Thyroid gland (tissue), 4 donors: ENCODE measurements around the gene REPS2. TPM values are rescaled to one million over a fixed set of nuclear protein-coding genes. Genes with fewer than 3 reads are reported as not detected.

Source experiments
- DNase-seq, 2 donors: peaks; one replicate each; pipeline ENCODE4 v3.0.0-alpha.2; 2019
- H3K27ac ChIP-seq, 3 donors: fragments of 200-600 bp; sonication (generic); 1 replicate in 2 of 3; 2 replicates in 1 of 3; pipeline ENCODE4 v1.5.1; 2016 to 2019; ENCODE audit warnings: mild to moderate bottlenecking in 1 of 3, moderate library complexity in 1 of 3
- H3K27me3 ChIP-seq: fragments of 200-600 bp; sonication (generic); one replicate; pipeline ENCODE4 v1.5.1; 2019
- H3K36me3 ChIP-seq, 2 donors: fragments of 200-600 bp; sonication (generic); one replicate each; pipeline ENCODE4 v1.5.1; 2016 to 2019
- H3K4me1 ChIP-seq, 2 donors: fragments of 200-600 bp; sonication (generic); one replicate each; pipeline ENCODE4 v1.5.1; 2017 to 2019
- H3K4me3 ChIP-seq, 3 donors: fragments of 200-600 bp; sonication (generic); replicated peaks in 1 of 3; 1 replicate in 2 of 3; 2 replicates in 1 of 3; pipeline ENCODE4 v1.5.1; 2016; ENCODE audit warnings: mild to moderate bottlenecking in 1 of 3
- H3K9me3 ChIP-seq: fragments of 200-600 bp; sonication (generic); one replicate; pipeline ENCODE4 v1.5.1; 2017
- CTCF ChIP-seq, 6 experiments: fragments of 200-600 bp in 3 of 6; fragments of 450-650 bp in 3 of 6; sonication (generic) in 3 of 6; IDR thresholded peaks; one replicate each; pipeline ENCODE4 v1.5.1; 2016 to 2019; ENCODE audit warnings: antibody characterized with exemption in 6 of 6, mild to moderate bottlenecking in 2 of 6, inconsistent platforms in 1 of 6, moderate library complexity in 1 of 6
- POLR2A ChIP-seq, 2 donors: fragments of 450-650 bp; IDR thresholded peaks; one replicate each; pipeline ENCODE4 v1.6.1; 2017; ENCODE audit warnings: antibody characterized with exemption in 2 of 2, mild to moderate bottlenecking in 2 of 2, moderate library complexity in 1 of 2
- WGBS, 2 donors: methylation state at CpG; one replicate each; pipeline ENCODE4 v1.1.5; 2017; 5-methylcytosine and 5-hydroxymethylcytosine counted together
- intact Hi-C: fragments of 100-400 bp; cut with DNase I; formaldehyde crosslinking; loops from one replicate; pipeline ENCODE4 v1.15.1; 2023
- total RNA-seq, 4 donors: library from RNA; depleted of rRNA; stranded (reverse); fragments of >200 nt; gene quantifications; one replicate each; pipeline ENCODE4 v1.2.3, GENCODE V29; 2016

The REPS2 gene
- total RNA-seq, 4 donors from 2014 or later: 6.7 to 14.5 (median 8.8) TPM

- no peak overlapping the region for H3K27ac ChIP-seq
- H3K4me1 ChIP-seq: no peaks in the 10 kb centered on the region
- H3K4me3 ChIP-seq: no peak overlapping the region
- intact Hi-C loops: no loop called here
- 89 to 91% methylated on average over 3 of the region's 3 CpGs for WGBS, 2 donors
- no peak for TF ChIP-seq CTCF (IDR thresholded peaks at IDR 0.05)
- no peak for TF ChIP-seq POLR2A (IDR thresholded peaks at IDR 0.05)
- H3K9me3 ChIP-seq: no peaks in the 10 kb centered on the region
- H3K36me3 ChIP-seq: no peaks in the 10 kb centered on the region
- no peaks in the 10 kb centered on the region for H3K27me3 ChIP-seq
- DNase-seq: no peak
These were observed 63.6 kb downstream of the REPS2 start for GRCh38 chrX:17009856-17010625.

- TF ChIP-seq POLR2A (IDR thresholded peaks at IDR 0.05) (no peak), CTCF (IDR thresholded peaks at IDR 0.05) (no peak)
- no peaks in the 10 kb centered on the region for H3K9me3 ChIP-seq
- H3K27me3 ChIP-seq: no peaks in the 10 kb centered on the region
- no peak overlapping the region for H3K27ac ChIP-seq
- H3K4me3 ChIP-seq: no peak overlapping the region
- intact Hi-C loops: no loop called here
- H3K4me1 ChIP-seq: no peaks in the 10 kb centered on the region
- DNase-seq: no peak
- 77 to 85% methylated on average over 2 of the region's 2 CpGs for WGBS, 2 donors
- no peaks in the 10 kb centered on the region for H3K36me3 ChIP-seq
These were observed 66.0 kb downstream of the REPS2 start for GRCh38 chrX:17012465-17012864.

GRCh38 chrX:17014216-17014615 lies 67.8 kb downstream of the REPS2 start:
- Histone ChIP-seq H3K4me3 (no peak overlapping the region), H3K4me1 (no peaks in the 10 kb centered on the region), H3K27me3 (no peaks in the 10 kb centered on the region), H3K27ac (no peak overlapping the region), H3K36me3 (no peaks in the 10 kb centered on the region), H3K9me3 (no peaks in the 10 kb centered on the region)
- DNase-seq: no peak
- intact Hi-C loops: no loop called here
- WGBS, 2 donors: 75 to 87% methylated on average over 3 of the region's 3 CpGs
- TF ChIP-seq CTCF (IDR thresholded peaks at IDR 0.05) (no peak), POLR2A (IDR thresholded peaks at IDR 0.05) (no peak)

GRCh38 chrX:17017134-17017533 lies 70.7 kb downstream of the REPS2 start:
- no peaks in the 10 kb centered on the region for H3K4me1 ChIP-seq
- TF ChIP-seq CTCF (IDR thresholded peaks at IDR 0.05) (no peak), POLR2A (IDR thresholded peaks at IDR 0.05) (no peak)
- 94% methylated on average over 4 of the region's 4 CpGs for WGBS, 2 donors
- H3K9me3 ChIP-seq: no peaks in the 10 kb centered on the region
- no peak overlapping the region for H3K27ac ChIP-seq
- no peaks in the 10 kb centered on the region for H3K36me3 ChIP-seq
- no peaks in the 10 kb centered on the region for H3K27me3 ChIP-seq
- no peak overlapping the region for H3K4me3 ChIP-seq
- DNase-seq: no peak
- intact Hi-C loops: no loop called here

GRCh38 chrX:17020356-17020755 lies 73.9 kb downstream of the REPS2 start:
- 93% methylated on average over 1 to 2 of the region's 2 CpGs for WGBS, 2 donors
- no peak overlapping the region for H3K27ac ChIP-seq
- no peaks in the 10 kb centered on the region for H3K9me3 ChIP-seq

More at GRCh38 chrX:17020356-17020755, 73.9 kb downstream of the REPS2 start:
- Histone ChIP-seq H3K4me3 (no peak overlapping the region), H3K4me1 (no peaks in the 10 kb centered on the region), H3K27me3 (no peaks in the 10 kb centered on the region), H3K36me3 (no peaks in the 10 kb centered on the region)
- TF ChIP-seq CTCF (IDR thresholded peaks at IDR 0.05) (no peak), POLR2A (IDR thresholded peaks at IDR 0.05) (no peak)
- DNase-seq: no peak
- intact Hi-C loops: no loop called here
